Naive thymus-derived CD4-positive, alpha-beta T cell (primary cell): ENCODE data around the gene KLHL30. TPM values are rescaled to one million over a fixed set of nuclear protein-coding genes. Genes with fewer than 3 reads are reported as not detected.
"Not testable (repeated sequence)": the region's sequence is repeated elsewhere in the genome, so short reads cannot be mapped to it uniquely, and the experiment has no call there.

Source experiments
- ATAC-seq: fragments of 150-1000 bp; cut with Tn5 transposase; 2 replicates; pipeline ENCODE4 v1.10.0; 2021; ENCODE audit warnings: mild to moderate bottlenecking, moderate library complexity
- CTCF ChIA-PET: fragments of 350-600 bp; sonication (Branson Sonifier 250); formaldehyde crosslinking; loops from one replicate; lab custom pipeline; 2021; ENCODE audit warnings: antibody characterized with exemption; lab: Charles Lee
- POLR2A ChIA-PET: fragments of 350-600 bp; sonication (Branson Sonifier 250); formaldehyde crosslinking; loops from one replicate; lab custom pipeline; 2021; ENCODE audit warnings: antibody characterized with exemption, inconsistent platforms; lab: Charles Lee
- DNase-seq, 9 donors: peaks; one replicate each; pipeline versions ENCODE4 v3.0.0 to v3.0.0-alpha.2; 2020 to 2022; ENCODE audit warnings: mixed read lengths in 1 of 9
- H3K27ac ChIP-seq: one replicate; pipeline ENCODE4 v1.7.0; 2013; ENCODE audit warnings: mild to moderate bottlenecking, low read depth, low read length, moderate library complexity
- H3K27me3 ChIP-seq, 2 donors: one replicate each; pipeline ENCODE4 v1.7.0; 2013; ENCODE audit warnings: low read length in 2 of 2, mild to moderate bottlenecking in 2 of 2, moderate library complexity in 2 of 2; ENCODE audit not compliant: control insufficient read depth in 2 of 2, insufficient read depth in 2 of 2
- H3K36me3 ChIP-seq, 3 experiments: 1 replicate in 2 of 3; 2 replicates in 1 of 3; pipeline ENCODE4 v1.7.0; 2013; ENCODE audit warnings: low read length in 3 of 3, mild to moderate bottlenecking in 3 of 3, moderate library complexity in 1 of 3; ENCODE audit not compliant: insufficient read depth in 3 of 3, control insufficient read depth in 2 of 3
- H3K4me1 ChIP-seq, 2 donors: one replicate each; pipeline ENCODE4 v1.7.0; 2013; ENCODE audit warnings: low read length in 2 of 2, mild to moderate bottlenecking in 2 of 2, moderate library complexity in 1 of 2; ENCODE audit not compliant: control insufficient read depth in 2 of 2, insufficient read depth in 2 of 2
- H3K4me3 ChIP-seq: 2 replicates; pipeline ENCODE4 v1.7.0; 2013; ENCODE audit warnings: mild to moderate bottlenecking, low read length
- H3K9me3 ChIP-seq, 3 experiments: 1 replicate in 2 of 3; 2 replicates in 1 of 3; pipeline ENCODE4 v1.7.0; 2013; ENCODE audit warnings: low read length in 3 of 3; ENCODE audit not compliant: control insufficient read depth in 2 of 3
- H3K27ac Mint-ChIP-seq, 9 donors: one replicate each; pipeline ENCODE4 v1.8.0; 2020 to 2022; ENCODE audit warnings: mixed read lengths in 9 of 9, mild to moderate bottlenecking in 8 of 9, moderate library complexity in 5 of 9, inconsistent platforms in 2 of 9
- H3K27me3 Mint-ChIP-seq, 5 donors: one replicate each; pipeline ENCODE4 v1.8.0; 2021 to 2022; ENCODE audit warnings: mixed read lengths in 5 of 5, mild to moderate bottlenecking in 1 of 5
- H3K36me3 Mint-ChIP-seq, 5 donors: one replicate each; pipeline ENCODE4 v1.8.0; 2020 to 2022; ENCODE audit warnings: mixed read lengths in 5 of 5, mild to moderate bottlenecking in 3 of 5, inconsistent platforms in 1 of 5
- H3K4me1 Mint-ChIP-seq, 7 donors: one replicate each; pipeline ENCODE4 v1.8.0; 2020 to 2022; ENCODE audit warnings: mixed read lengths in 7 of 7, mild to moderate bottlenecking in 3 of 7, inconsistent platforms in 1 of 7
- H3K4me3 Mint-ChIP-seq, 10 donors: one replicate each; pipeline ENCODE4 v1.8.0; 2020 to 2022; ENCODE audit warnings: mild to moderate bottlenecking in 10 of 10, mixed read lengths in 10 of 10, moderate library complexity in 6 of 10, inconsistent platforms in 2 of 10
- H3K9me3 Mint-ChIP-seq, 11 donors: one replicate each; pipeline ENCODE4 v1.8.0; 2020 to 2022; ENCODE audit warnings: mixed read lengths in 11 of 11, mild to moderate bottlenecking in 4 of 11, inconsistent platforms in 1 of 11, moderate library complexity in 1 of 11
- intact Hi-C, 2 donors: fragments of 100-400 bp; cut with micrococcal nuclease; formaldehyde crosslinking; loops; one replicate each; pipeline ENCODE4 v1.15.1; 2023
- polyA plus RNA-seq, 2 donors: library from polyadenylated mRNA; unstranded; fragments of 300-500 nt; fragmentation: Illumina TruSeq; gene quantifications; one replicate each; pipeline ENCODE4 v1.2.3, GENCODE V29; 2021
- total RNA-seq, 6 experiments: library from RNA in 5 of 6; stranded (reverse) in 5 of 6; gene quantifications; 1 replicate in 5 of 6; 2 replicates in 1 of 6; pipeline ENCODE4 v1.2.3 and lab custom pipeline; 2021 to 2026

KLHL30 gene
- total and polyA plus RNA-seq, 7 experiments from 2014 or later: not detected

- Histone ChIP-seq H3K36me3 (peaks cover 5 to 55% (median 15%) of the 10 kb centered on the region in 3 experiments), H3K9me3 (no peaks in the 10 kb centered on the region), H3K4me1 (no peaks in the 10 kb centered on the region), H3K27me3 (no peaks in the 10 kb centered on the region), H3K4me3 (no peak overlapping the region), H3K27ac (no peak overlapping the region)
- Mint-ChIP-seq H3K4me3 (no peak overlapping the region), H3K9me3 (no peaks in the 10 kb centered on the region), H3K27ac (no peak overlapping the region), H3K27me3 (peaks cover 10 to 14% (median 11%) of the 10 kb centered on the region in 5 donors), H3K36me3 (peaks cover 3 to 36% (median 17%) of the 10 kb centered on the region in 5 donors), H3K4me1 (peaks cover 0 to 8% (median 0%) of the 10 kb centered on the region in 7 donors)
- intact Hi-C loops: no loop called here
- DNase-seq (no peak), ATAC-seq (no peak)
- POLR2A ChIA-PET: interaction anchor here (1.0 kb wide), 1 partner anchor 10 kb away, joined by 3 read pairs; no protein-coding TSS in a partner anchor
- CTCF ChIA-PET: no interaction called here
Measured at GRCh38 chr2:238168196-238169047, 30.0 kb downstream of the KLHL30 start.

- no peak overlapping the region for H3K27ac ChIP-seq
- H3K36me3 Mint-ChIP-seq: peaks cover 3 to 40% (median 18%) of the 10 kb centered on the region in 5 donors
- H3K4me1 ChIP-seq: no peaks in the 10 kb centered on the region
- ATAC-seq (no peak), DNase-seq (no peak)
- H3K9me3 Mint-ChIP-seq: no peaks in the 10 kb centered on the region
- no peaks in the 10 kb centered on the region for H3K27me3 ChIP-seq
- no peak overlapping the region for H3K27ac Mint-ChIP-seq
- peaks cover 0 to 8% (median 0%) of the 10 kb centered on the region in 7 donors for H3K4me1 Mint-ChIP-seq
- no peak overlapping the region for H3K4me3 Mint-ChIP-seq
- H3K27me3 Mint-ChIP-seq: peaks cover 10 to 13% (median 10%) of the 10 kb centered on the region in 5 donors
- no peaks in the 10 kb centered on the region for H3K9me3 ChIP-seq
- intact Hi-C loops: no loop called here
- H3K36me3 ChIP-seq: peaks cover 5 to 62% (median 15%) of the 10 kb centered on the region in 3 experiments
- CTCF ChIA-PET: no interaction called here
- POLR2A ChIA-PET: no interaction called here
- H3K4me3 ChIP-seq: no peak overlapping the region
Measured at GRCh38 chr2:238169048-238169707, 30.7 kb downstream of the KLHL30 start.

GRCh38 chr2:238169708-238170251 lies 31.3 kb downstream of the KLHL30 start:
- Histone ChIP-seq H3K36me3 (peaks cover 5 to 68% (median 15%) of the 10 kb centered on the region in 3 experiments), H3K4me3 (no peak overlapping the region), H3K9me3 (no peaks in the 10 kb centered on the region), H3K27me3 (no peaks in the 10 kb centered on the region), H3K4me1 (no peaks in the 10 kb centered on the region), H3K27ac (no peak overlapping the region)
- ChIA-PET CTCF (no interaction called here), POLR2A (no interaction called here)
- Mint-ChIP-seq H3K9me3 (no peaks in the 10 kb centered on the region), H3K4me1 (peaks cover 0 to 7% (median 0%) of the 10 kb centered on the region in 7 donors), H3K4me3 (no peak overlapping the region), H3K27me3 (peaks cover 4 to 7% (median 7%) of the 10 kb centered on the region in 5 donors), H3K27ac (no peak overlapping the region), H3K36me3 (peaks cover 3 to 40% (median 18%) of the 10 kb centered on the region in 5 donors)
- intact Hi-C loops: loop anchor here in 1 of 2 donors (10.0 kb wide), 2 partner anchors 205 to 315 kb away; partner anchors contain the start of genes RAMP1 and UBE2F
- ATAC-seq (no peak), DNase-seq (no peak)

- Mint-ChIP-seq H3K4me1 (peaks cover 0 to 3% (median 0%) of the 10 kb centered on the region in 7 donors), H3K4me3 (no peak overlapping the region), H3K27me3 (no peaks in the 10 kb centered on the region), H3K36me3 (peaks cover 3 to 40% (median 18%) of the 10 kb centered on the region in 5 donors), H3K9me3 (no peaks in the 10 kb centered on the region), H3K27ac (peak overlapping the region in 1 of 9 donors; percentile 29)
- POLR2A ChIA-PET: no interaction called here
- Histone ChIP-seq H3K27ac (no peak overlapping the region), H3K36me3 (peaks cover 5 to 76% (median 20%) of the 10 kb centered on the region in 3 experiments), H3K9me3 (no peaks in the 10 kb centered on the region), H3K4me1 (no peaks in the 10 kb centered on the region), H3K27me3 (no peaks in the 10 kb centered on the region), H3K4me3 (no peak overlapping the region)
- no peak for ATAC-seq
- CTCF ChIA-PET: no interaction called here
- no peak for DNase-seq
- intact Hi-C loops: loop anchor here in 1 of 2 donors (10.0 kb wide), 2 partner anchors 206 to 316 kb away; partner anchors contain the start of genes RAMP1 and UBE2F
Measured at GRCh38 chr2:238170386-238171071, 32.1 kb downstream of the KLHL30 start.

- POLR2A ChIA-PET, H3K27me3 ChIP-seq, H3K4me3 ChIP-seq, H3K4me1 Mint-ChIP-seq, CTCF ChIA-PET, H3K4me3 Mint-ChIP-seq, H3K9me3 Mint-ChIP-seq, H3K4me1 ChIP-seq, H3K27me3 Mint-ChIP-seq, H3K27ac ChIP-seq, H3K9me3 ChIP-seq, ATAC-seq, H3K27ac Mint-ChIP-seq, DNase-seq: not testable (repeated sequence)
- intact Hi-C loops: loop anchor here in 1 of 2 donors (10.0 kb wide), 2 partner anchors 206 to 316 kb away; partner anchors contain the start of genes RAMP1 and UBE2F
- peaks cover 3 to 40% (median 18%) of the 10 kb centered on the region in 5 donors for H3K36me3 Mint-ChIP-seq
- H3K36me3 ChIP-seq: peaks cover 5 to 79% (median 25%) of the 10 kb centered on the region in 3 experiments
Measured at GRCh38 chr2:238171072-238171431, 32.6 kb downstream of the KLHL30 start.
